OCI-LY3 (cell line): ENCODE measurements around the gene MAGEA2.
"Not testable (repeated sequence)": the region's sequence is repeated elsewhere in the genome, so short reads cannot be mapped to it uniquely, and the experiment has no call there.

ENCODE experiments used
- EZH2phosphoT487 ChIP-seq: fragments of 200-600 bp; shearing (Covaris generic); IDR thresholded peaks from 2 replicates; pipeline ENCODE4 v1.6.1; 2018; ENCODE audit warnings: antibody characterized with exemption, mixed run types, low read depth
- TF ChIP-seq, protein P1 (sequence below): fragments of 200-600, 300-600 bp; sonication (generic); IDR thresholded peaks from 2 replicates; pipeline ENCODE4 v1.5.1; 2014; ENCODE audit warnings: antibody characterized with exemption, low read length, low read depth

DNA sequence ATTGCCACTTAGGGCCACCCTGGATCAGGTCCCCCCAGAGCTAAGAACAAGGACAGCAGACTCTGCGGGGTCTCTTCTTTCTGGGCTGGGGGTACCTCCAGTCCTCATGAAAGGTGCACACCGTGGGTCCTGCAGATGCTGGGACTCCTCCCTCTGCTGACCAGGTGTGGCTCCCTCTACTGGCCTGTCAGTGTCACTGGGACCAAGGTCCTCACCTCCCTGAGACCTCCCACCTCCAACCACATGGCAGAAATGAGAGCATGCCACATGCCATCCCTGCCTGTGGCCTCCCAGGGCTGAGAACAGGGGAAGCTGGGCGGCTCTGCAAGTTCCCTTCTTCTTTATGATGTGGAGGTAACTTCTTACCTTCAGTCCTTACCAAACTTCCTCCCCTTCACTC lies 33.4 kb upstream of the MAGEA2 start:
- TF ChIP-seq, protein P1, sequence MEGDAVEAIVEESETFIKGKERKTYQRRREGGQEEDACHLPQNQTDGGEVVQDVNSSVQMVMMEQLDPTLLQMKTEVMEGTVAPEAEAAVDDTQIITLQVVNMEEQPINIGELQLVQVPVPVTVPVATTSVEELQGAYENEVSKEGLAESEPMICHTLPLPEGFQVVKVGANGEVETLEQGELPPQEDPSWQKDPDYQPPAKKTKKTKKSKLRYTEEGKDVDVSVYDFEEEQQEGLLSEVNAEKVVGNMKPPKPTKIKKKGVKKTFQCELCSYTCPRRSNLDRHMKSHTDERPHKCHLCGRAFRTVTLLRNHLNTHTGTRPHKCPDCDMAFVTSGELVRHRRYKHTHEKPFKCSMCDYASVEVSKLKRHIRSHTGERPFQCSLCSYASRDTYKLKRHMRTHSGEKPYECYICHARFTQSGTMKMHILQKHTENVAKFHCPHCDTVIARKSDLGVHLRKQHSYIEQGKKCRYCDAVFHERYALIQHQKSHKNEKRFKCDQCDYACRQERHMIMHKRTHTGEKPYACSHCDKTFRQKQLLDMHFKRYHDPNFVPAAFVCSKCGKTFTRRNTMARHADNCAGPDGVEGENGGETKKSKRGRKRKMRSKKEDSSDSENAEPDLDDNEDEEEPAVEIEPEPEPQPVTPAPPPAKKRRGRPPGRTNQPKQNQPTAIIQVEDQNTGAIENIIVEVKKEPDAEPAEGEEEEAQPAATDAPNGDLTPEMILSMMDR: not testable (repeated sequence)
- not testable (repeated sequence) for TF ChIP-seq EZH2phosphoT487
